GM10266 (cell line): Measurements from ENCODE around the gene PDZRN3.

Experiments
- DNase-seq: peaks from one replicate; pipeline ENCODE4 v3.0.0; 2012; ENCODE audit errors: extremely low spot score
- CTCF ChIP-seq: IDR thresholded peaks from 2 replicates; pipeline ENCODE4 v1.5.1; 2012; ENCODE audit warnings: mild to moderate bottlenecking, low read depth; ENCODE audit not compliant: control insufficient read depth, insufficient read depth; ENCODE audit errors: missing control alignments

The PDZRN3 gene

DNA sequence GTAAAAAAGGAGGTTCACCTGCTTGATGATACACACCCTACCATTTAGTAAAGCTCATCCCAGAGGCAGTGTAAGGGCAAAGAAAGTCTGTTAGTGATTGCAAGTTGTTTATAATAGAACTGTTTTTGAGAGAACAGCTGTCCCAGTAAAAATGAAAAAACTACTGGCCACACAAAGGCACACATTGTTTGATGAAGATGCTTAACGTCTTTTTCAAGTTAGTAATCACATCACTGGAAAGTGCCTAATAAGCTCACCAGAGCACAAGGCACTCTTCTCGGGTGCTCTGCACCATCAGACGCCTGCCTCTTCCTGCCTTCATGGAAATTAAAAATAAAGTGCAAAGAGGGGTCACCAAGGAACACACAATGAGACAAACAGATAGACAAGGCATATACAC, 186.9 kb downstream of the PDZRN3 start:
- no peak for DNase-seq
- TF ChIP-seq CTCF: no peak

- no peak for TF ChIP-seq CTCF
Measured at GRCh38 chr3:73435055-73435454, 189.7 kb downstream of the PDZRN3 start.

GRCh38 chr3:73433687-73434086, 191.1 kb downstream of the PDZRN3 start:
- no peak for DNase-seq

More at GRCh38 chr3:73435055-73435454, 189.7 kb downstream of the PDZRN3 start:
- DNase-seq: no peak

GRCh38 chr3:73433079-73433478, 191.7 kb downstream of the PDZRN3 start:
- no peak for DNase-seq
- TF ChIP-seq CTCF: no peak

More at GRCh38 chr3:73433687-73434086, 191.1 kb downstream of the PDZRN3 start:
- TF ChIP-seq CTCF: no peak

DNA sequence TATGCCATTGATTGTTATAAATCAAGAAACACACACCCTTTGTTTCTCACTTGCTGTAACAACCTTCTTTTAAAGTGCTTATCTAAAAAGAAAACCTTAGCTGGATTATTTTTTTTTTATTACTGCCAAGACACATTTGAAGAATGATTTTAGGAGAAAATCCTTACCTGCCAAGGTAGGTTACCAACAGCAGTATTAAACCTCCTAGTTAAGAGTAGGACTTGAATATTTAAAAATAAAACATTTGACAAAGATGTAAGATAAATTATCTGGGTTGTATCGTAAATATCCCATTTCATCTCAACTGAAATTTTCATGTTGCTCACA, 192.1 kb downstream of the PDZRN3 start:
- DNase-seq: no peak
- TF ChIP-seq CTCF: no peak

DNA sequence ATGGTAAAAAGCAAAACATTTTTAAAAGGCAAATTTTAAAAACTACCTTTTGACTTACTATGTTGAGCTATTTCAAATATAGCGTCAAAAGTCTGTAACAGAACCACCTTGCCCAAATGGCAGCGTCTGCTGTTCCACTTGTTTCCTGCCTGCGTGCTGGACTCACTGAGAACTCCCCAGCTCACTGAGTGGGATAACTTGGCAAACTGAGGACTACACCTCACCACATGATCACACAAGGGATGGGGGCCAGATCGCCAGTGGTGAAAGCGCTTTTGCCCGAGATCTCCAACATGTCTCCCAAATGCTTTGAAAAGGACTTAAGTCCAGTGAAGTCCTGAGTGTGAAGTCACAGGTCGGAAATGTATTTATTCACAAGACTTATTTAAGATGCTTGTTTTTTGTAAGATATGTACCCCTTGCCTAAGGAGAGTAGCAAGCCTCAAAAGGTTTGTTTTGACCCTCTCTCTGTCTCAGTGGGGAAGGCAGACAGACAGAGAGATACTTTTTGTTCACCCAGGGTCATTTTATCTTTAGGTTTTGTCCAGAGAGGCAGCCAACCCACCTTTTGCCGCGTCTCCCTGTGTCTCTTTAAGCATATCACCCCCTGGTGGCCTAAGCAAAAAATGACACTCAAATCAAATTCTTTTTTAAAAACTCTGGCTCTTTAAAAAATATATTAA, 192.6 kb downstream of the PDZRN3 start:
- DNase-seq: peak; percentile 47
- peak; percentile 56 for TF ChIP-seq CTCF

DNA sequence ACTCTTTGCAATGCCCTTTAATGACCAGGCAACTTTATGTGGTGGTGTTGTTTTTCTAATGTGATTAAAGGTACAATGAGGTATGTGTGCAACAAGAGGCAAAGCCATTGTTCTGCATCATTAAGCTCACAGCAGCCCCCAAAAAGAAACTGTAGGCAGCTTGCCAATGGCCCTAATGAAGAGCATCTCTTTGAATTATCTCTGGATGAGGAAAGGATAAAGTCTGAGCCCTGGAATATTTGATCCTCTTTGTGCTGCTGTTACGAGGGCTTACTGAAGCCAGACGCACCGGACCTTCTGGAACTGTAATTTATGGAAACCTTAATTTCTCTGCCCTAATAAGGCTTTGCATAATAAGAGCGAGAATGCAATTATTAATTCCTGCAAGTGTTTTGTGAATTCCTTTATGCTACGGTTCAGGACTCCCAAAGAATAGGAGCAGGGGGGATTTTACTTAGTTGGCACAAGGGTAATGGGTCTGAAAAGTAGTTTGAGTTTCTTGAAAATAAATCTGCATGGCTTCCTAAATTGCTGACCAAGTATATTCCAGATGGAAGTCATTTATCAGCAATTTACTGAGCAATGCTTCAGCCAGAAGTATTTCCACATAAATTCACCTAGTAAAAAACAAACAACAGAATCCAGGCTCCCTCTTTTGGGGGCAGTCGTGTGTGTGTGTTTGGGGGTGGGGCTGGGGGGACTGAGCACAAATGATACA, 193.4 kb downstream of the PDZRN3 start:
- no peak for TF ChIP-seq CTCF
- DNase-seq: no peak
